GM12878 (cell line): ENCODE results near the gene IL1R2. TPM values are rescaled to one million over a fixed set of nuclear protein-coding genes. Genes with fewer than 3 reads are reported as not detected.

Experiments
- ATAC-seq: fragments of 200-7000 bp; cut with Tn5 transposase; 3 replicates; pipeline ENCODE4 v1.9.1; 2020; ENCODE audit warnings: mild to moderate bottlenecking, moderate library complexity
- BruUV-seq: library from RNA; stranded (reverse); fragments of 400-500 nt; replicated peaks from 2 replicates; lab custom pipeline; 2021; lab: Mats Ljungman, UMichigan
- CTCF ChIA-PET: fragments of 300-600 bp; sonication (Branson Sonifier 250); formaldehyde crosslinking; extraction: SDS; loops from one replicate; lab custom pipeline; 2021; ENCODE audit warnings: inconsistent platforms; lab: Yijun Ruan, JAX
- POLR2A ChIA-PET: fragments of 350-600 bp; formaldehyde crosslinking; extraction: SDS; loops from one replicate; lab custom pipeline; 2021; ENCODE audit warnings: inconsistent platforms; lab: Charles Lee
- RAD21 ChIA-PET: fragments of 300-600 bp; sonication (Branson Sonifier 250); formaldehyde crosslinking; loops from one replicate; lab custom pipeline; 2023; ENCODE audit warnings: antibody characterized with exemption; ENCODE audit not compliant: unreplicated experiment; lab: Charles Lee
- SMC1A ChIA-PET: fragments of 300-600 bp; sonication (Branson Sonifier 250); formaldehyde crosslinking; loops from one replicate; lab custom pipeline; 2023; ENCODE audit not compliant: unreplicated experiment, uncharacterized antibody; lab: Charles Lee
- DNase-seq: peaks from one replicate; pipeline ENCODE4 v3.0.0-alpha.2; 2011; ENCODE audit warnings: low read depth, low spot score
- FAIRE-seq: peaks from 3 replicates; lab custom pipeline; 2011; peaks lifted over from hg19 to GRCh38; lab: Jason Lieb, UNC
- H2AFZ ChIP-seq: 2 replicates; pipeline ENCODE4 v1.6.0; 2011; ENCODE audit warnings: low read depth, low read length, control low read depth; ENCODE audit not compliant: control insufficient read depth
- H3K27ac ChIP-seq: 2 replicates; pipeline ENCODE4 v1.5.1; 2011; ENCODE audit warnings: control low read depth; ENCODE audit not compliant: control insufficient read depth, insufficient read depth
- H3K27me3 ChIP-seq, 2 experiments: replicated peaks in 1 of 2; 2 replicates each; pipeline versions ENCODE4 v1.6.0 to v1.6.1; 2011; ENCODE audit warnings: low read length in 1 of 2; ENCODE audit not compliant: control insufficient read depth in 2 of 2, insufficient read depth in 2 of 2
- H3K36me3 ChIP-seq, 2 experiments: 2 replicates each; pipeline ENCODE4 v1.5.1; 2011; ENCODE audit warnings: low read length in 1 of 2; ENCODE audit not compliant: control insufficient read depth in 2 of 2, insufficient read depth in 2 of 2
- H3K4me1 ChIP-seq: 2 replicates; pipeline ENCODE4 v1.6.1; 2011; ENCODE audit warnings: mild to moderate bottlenecking, low read length, moderate library complexity, mixed read lengths; ENCODE audit not compliant: control insufficient read depth, insufficient read depth
- H3K4me2 ChIP-seq: 2 replicates; pipeline ENCODE4 v1.6.0; 2011; ENCODE audit warnings: control low read depth; ENCODE audit not compliant: control insufficient read depth, insufficient read depth
- H3K4me3 ChIP-seq: fragments of 200-600 bp; sonication (generic); 2 replicates; pipeline ENCODE4 v1.5.1; 2016
- H3K79me2 ChIP-seq: 2 replicates; pipeline ENCODE4 v1.6.0; 2011; ENCODE audit warnings: low read length; ENCODE audit not compliant: control insufficient read depth, insufficient read depth
- H3K9ac ChIP-seq: 2 replicates; pipeline ENCODE4 v1.8.0; 2011; ENCODE audit warnings: low read length, control low read depth, mixed read lengths; ENCODE audit not compliant: control insufficient read depth, insufficient read depth
- H3K9me3 ChIP-seq: replicated peaks from 3 replicates; pipeline ENCODE4 v1.5.1; 2011; ENCODE audit warnings: mild to moderate bottlenecking, low read length; ENCODE audit not compliant: control insufficient read depth, insufficient read depth
- H4K20me1 ChIP-seq: 2 replicates; pipeline ENCODE4 v1.6.0; 2011; ENCODE audit not compliant: control insufficient read depth, insufficient read depth
- CHD1 ChIP-seq: IDR thresholded peaks from 2 replicates; pipeline ENCODE4 v1.6.1; 2012; ENCODE audit warnings: low read depth, low read length, improper control_type of control experiment
- HCFC1 ChIP-seq: fragments of 150-350 bp; IDR thresholded peaks from 2 replicates; pipeline ENCODE4 v1.6.1; 2014; ENCODE audit warnings: low read length
- NRF1 ChIP-seq: conservative IDR thresholded peaks from 2 replicates; pipeline ENCODE4 v1.6.1; 2011; ENCODE audit warnings: mild to moderate bottlenecking, low read depth, low read length, improper control_type of control experiment
- SMAD1 ChIP-seq: fragments of 450-650 bp; IDR thresholded peaks from 2 replicates; pipeline ENCODE4 v1.6.1; 2018; ENCODE audit warnings: mild to moderate bottlenecking, low read depth; ENCODE audit not compliant: partially characterized antibody
- WGBS: methylation state at CpG from one replicate; pipeline ENCODE4 v1.1.6; 2016; ENCODE audit warnings: low lambda C conversion rate; ENCODE audit not compliant: insufficient replicate concordance, insufficient coverage; ENCODE audit errors: missing lambda C conversion rate; 5-methylcytosine and 5-hydroxymethylcytosine counted together
- in situ Hi-C: fragments of 300-500 bp; cut with MboI; formaldehyde crosslinking; loops from 9 replicates; pipeline ENCODE4 v1.14.3; 2018; ENCODE audit warnings: mixed read lengths
- intact Hi-C: fragments of 100-400 bp; cut with micrococcal nuclease; formaldehyde crosslinking; loops from one replicate; pipeline ENCODE4 v1.14.2; 2022; ENCODE audit not compliant: unreplicated experiment
- polyA plus RNA-seq, 11 experiments: library from polyadenylated mRNA; depleted of rRNA in 4 of 11; unstranded in 6 of 11; stranded (reverse) in 5 of 11; fragments of >200 nt; fragmentation: Nextera tagmentation in 4 of 11; fragmentation: Illumina TruSeq in 1 of 11; extraction: Ambion mirVana in 4 of 11; extraction: Trizol in 1 of 11; gene quantifications; 1 replicate in 1 of 11; 2 replicates in 10 of 11; pipeline versions ENCODE4 v1.2.1 to v1.2.3, GENCODE V29; 2011 to 2016; ENCODE audit warnings: inconsistent platforms in 2 of 11, missing spikeins in 2 of 11, low read depth in 1 of 11
- total RNA-seq, 4 experiments: library from RNA; depleted of rRNA in 3 of 4; stranded (reverse); fragments of >200 nt in 3 of 4; fragmentation: Illumina TruSeq in 1 of 4; extraction: Trizol in 1 of 4; gene quantifications; 2 replicates each; pipeline versions ENCODE4 v1.2.1 to v1.2.3, GENCODE V29; 2013 to 2021
- TF ChIP-seq, protein P1 (sequence below): fragments of 450-650 bp; IDR thresholded peaks from 2 replicates; pipeline ENCODE4 v1.6.1; 2017; ENCODE audit warnings: mild to moderate bottlenecking, low read depth, inconsistent platforms; ENCODE audit not compliant: poor library complexity, severe bottlenecking
- TF ChIP-seq, protein P2 (sequence below): IDR thresholded peaks from 2 replicates; pipeline ENCODE4 v1.6.1; 2012; ENCODE audit warnings: low read depth, low read length, improper control_type of control experiment
- TF ChIP-seq, protein P3 (sequence below): fragments of 450-650 bp; IDR thresholded peaks from 2 replicates; pipeline ENCODE4 v1.6.1; 2016; ENCODE audit warnings: mild to moderate bottlenecking, moderate library complexity, borderline replicate concordance
- TF ChIP-seq, protein P4 (sequence below): fragments of 450-650 bp; formaldehyde crosslinking; IDR thresholded peaks from 2 replicates; pipeline ENCODE4 v1.5.0; 2022; ENCODE audit warnings: mild to moderate bottlenecking, missing genetic modification characterization
- TF ChIP-seq, protein P5 (sequence below): fragments of 450-650 bp; IDR thresholded peaks from 2 replicates; pipeline ENCODE4 v1.6.1; 2018; ENCODE audit warnings: mild to moderate bottlenecking, low read depth, moderate library complexity; ENCODE audit not compliant: partially characterized antibody

The IL1R2 gene
- total and polyA plus RNA-seq, 10 of the 15 experiments (the other 5 are each of a cell fraction or from before 2014, with no cell fraction given): 0.44 to 6.4 (median 0.62) TPM

DNA sequence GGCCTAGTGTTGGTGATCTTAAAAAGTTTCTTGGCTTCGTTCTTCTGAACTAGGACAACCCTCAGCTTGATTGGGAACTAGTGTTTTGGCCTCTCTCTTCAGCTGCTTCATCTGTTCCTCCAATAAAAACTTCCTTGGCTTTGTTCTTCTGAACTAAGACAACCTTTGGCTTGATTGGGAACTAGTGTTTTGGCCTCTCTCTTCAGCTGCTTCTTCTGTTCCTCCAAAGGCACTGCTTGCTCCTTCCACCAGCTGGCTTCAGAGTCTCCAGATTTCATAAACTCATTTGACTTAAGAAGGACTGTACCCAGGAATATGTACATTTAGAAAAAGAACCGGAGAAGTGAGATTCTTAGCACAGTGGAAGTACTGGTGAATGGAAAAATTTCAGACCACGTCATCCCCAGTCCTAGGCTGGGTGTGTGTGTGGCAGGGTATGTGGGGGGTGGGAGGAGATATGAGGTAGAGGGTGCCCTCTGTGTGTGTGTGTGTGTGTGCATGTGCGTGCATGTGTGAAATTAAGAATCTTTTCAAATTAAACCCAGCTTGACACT is 20.4 kb downstream of the IL1R2 start:
- peaks cover 3% of the 10 kb centered on the region; the same call in 1 of the 2 replicates for H3K4me1 ChIP-seq
- no peaks in the 10 kb centered on the region for H3K79me2 ChIP-seq
- H3K27me3 ChIP-seq: no peaks in the 10 kb centered on the region
- POLR2A ChIA-PET: interaction anchor here (1.6 kb wide), 1 partner anchor 228 kb away, joined by 5 read pairs; no protein-coding TSS in a partner anchor
- 35% methylated on average over 4 of the region's 4 CpGs for WGBS
- SMC1A ChIA-PET: interaction anchor here (1.5 to 5.0 kb wide), 6 partner anchors 8 to 229 kb away, joined by 3 to 34 read pairs (median 19); no protein-coding TSS in a partner anchor
- peaks cover 7% of the 10 kb centered on the region; the same call in 1 of the 3 replicates for H3K9me3 ChIP-seq
- H3K4me2 ChIP-seq: no peak overlapping the region
- H3K36me3 ChIP-seq: no peaks in the 10 kb centered on the region
- no peak for DNase-seq
- no peaks in the 10 kb centered on the region for H4K20me1 ChIP-seq
- in situ Hi-C loops (no loop called here), intact Hi-C loops (no loop called here)
- no peak for ATAC-seq
- CTCF ChIA-PET: interaction anchor here (0.8 to 14.8 kb wide), 13 partner anchors 8 to 431 kb away, joined by 3 to 166 read pairs (median 6); no protein-coding TSS in a partner anchor
- no peak overlapping the region for H3K4me3 ChIP-seq
- no peak overlapping the region for H3K27ac ChIP-seq
- RAD21 ChIA-PET: interaction anchor here (1.9 to 3.9 kb wide), 2 partner anchors 128 to 228 kb away, joined by 7 to 24 read pairs; no protein-coding TSS in a partner anchor
- no peak overlapping the region for H3K9ac ChIP-seq
- no peak overlapping the region for H2AFZ ChIP-seq
- no TSS peak for BruUV-seq
- no peak for FAIRE-seq
- TF ChIP-seq NRF1: no peak
- TF ChIP-seq SMAD1: no peak
- TF ChIP-seq, protein P1, sequence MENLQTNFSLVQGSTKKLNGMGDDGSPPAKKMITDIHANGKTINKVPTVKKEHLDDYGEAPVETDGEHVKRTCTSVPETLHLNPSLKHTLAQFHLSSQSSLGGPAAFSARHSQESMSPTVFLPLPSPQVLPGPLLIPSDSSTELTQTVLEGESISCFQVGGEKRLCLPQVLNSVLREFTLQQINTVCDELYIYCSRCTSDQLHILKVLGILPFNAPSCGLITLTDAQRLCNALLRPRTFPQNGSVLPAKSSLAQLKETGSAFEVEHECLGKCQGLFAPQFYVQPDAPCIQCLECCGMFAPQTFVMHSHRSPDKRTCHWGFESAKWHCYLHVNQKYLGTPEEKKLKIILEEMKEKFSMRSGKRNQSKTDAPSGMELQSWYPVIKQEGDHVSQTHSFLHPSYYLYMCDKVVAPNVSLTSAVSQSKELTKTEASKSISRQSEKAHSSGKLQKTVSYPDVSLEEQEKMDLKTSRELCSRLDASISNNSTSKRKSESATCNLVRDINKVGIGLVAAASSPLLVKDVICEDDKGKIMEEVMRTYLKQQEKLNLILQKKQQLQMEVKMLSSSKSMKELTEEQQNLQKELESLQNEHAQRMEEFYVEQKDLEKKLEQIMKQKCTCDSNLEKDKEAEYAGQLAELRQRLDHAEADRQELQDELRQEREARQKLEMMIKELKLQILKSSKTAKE: no peak
- TF ChIP-seq, protein P2, sequence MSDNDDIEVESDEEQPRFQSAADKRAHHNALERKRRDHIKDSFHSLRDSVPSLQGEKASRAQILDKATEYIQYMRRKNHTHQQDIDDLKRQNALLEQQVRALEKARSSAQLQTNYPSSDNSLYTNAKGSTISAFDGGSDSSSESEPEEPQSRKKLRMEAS: no peak
- no peak for TF ChIP-seq HCFC1
- TF ChIP-seq, protein P3, sequence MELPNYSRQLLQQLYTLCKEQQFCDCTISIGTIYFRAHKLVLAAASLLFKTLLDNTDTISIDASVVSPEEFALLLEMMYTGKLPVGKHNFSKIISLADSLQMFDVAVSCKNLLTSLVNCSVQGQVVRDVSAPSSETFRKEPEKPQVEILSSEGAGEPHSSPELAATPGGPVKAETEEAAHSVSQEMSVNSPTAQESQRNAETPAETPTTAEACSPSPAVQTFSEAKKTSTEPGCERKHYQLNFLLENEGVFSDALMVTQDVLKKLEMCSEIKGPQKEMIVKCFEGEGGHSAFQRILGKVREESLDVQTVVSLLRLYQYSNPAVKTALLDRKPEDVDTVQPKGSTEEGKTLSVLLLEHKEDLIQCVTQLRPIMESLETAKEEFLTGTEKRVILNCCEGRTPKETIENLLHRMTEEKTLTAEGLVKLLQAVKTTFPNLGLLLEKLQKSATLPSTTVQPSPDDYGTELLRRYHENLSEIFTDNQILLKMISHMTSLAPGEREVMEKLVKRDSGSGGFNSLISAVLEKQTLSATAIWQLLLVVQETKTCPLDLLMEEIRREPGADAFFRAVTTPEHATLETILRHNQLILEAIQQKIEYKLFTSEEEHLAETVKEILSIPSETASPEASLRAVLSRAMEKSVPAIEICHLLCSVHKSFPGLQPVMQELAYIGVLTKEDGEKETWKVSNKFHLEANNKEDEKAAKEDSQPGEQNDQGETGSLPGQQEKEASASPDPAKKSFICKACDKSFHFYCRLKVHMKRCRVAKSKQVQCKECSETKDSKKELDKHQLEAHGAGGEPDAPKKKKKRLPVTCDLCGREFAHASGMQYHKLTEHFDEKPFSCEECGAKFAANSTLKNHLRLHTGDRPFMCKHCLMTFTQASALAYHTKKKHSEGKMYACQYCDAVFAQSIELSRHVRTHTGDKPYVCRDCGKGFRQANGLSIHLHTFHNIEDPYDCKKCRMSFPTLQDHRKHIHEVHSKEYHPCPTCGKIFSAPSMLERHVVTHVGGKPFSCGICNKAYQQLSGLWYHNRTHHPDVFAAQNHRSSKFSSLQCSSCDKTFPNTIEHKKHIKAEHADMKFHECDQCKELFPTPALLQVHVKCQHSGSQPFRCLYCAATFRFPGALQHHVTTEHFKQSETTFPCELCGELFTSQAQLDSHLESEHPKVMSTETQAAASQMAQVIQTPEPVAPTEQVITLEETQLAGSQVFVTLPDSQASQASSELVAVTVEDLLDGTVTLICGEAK: no peak
- TF ChIP-seq, protein P4, sequence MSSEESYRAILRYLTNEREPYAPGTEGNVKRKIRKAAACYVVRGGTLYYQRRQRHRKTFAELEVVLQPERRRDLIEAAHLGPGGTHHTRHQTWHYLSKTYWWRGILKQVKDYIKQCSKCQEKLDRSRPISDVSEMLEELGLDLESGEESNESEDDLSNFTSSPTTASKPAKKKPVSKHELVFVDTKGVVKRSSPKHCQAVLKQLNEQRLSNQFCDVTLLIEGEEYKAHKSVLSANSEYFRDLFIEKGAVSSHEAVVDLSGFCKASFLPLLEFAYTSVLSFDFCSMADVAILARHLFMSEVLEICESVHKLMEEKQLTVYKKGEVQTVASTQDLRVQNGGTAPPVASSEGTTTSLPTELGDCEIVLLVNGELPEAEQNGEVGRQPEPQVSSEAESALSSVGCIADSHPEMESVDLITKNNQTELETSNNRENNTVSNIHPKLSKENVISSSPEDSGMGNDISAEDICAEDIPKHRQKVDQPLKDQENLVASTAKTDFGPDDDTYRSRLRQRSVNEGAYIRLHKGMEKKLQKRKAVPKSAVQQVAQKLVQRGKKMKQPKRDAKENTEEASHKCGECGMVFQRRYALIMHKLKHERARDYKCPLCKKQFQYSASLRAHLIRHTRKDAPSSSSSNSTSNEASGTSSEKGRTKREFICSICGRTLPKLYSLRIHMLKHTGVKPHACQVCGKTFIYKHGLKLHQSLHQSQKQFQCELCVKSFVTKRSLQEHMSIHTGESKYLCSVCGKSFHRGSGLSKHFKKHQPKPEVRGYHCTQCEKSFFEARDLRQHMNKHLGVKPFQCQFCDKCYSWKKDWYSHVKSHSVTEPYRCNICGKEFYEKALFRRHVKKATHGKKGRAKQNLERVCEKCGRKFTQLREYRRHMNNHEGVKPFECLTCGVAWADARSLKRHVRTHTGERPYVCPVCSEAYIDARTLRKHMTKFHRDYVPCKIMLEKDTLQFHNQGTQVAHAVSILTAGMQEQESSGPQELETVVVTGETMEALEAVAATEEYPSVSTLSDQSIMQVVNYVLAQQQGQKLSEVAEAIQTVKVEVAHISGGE: no peak
- TF ChIP-seq CHD1: no peak
- TF ChIP-seq, protein P5, sequence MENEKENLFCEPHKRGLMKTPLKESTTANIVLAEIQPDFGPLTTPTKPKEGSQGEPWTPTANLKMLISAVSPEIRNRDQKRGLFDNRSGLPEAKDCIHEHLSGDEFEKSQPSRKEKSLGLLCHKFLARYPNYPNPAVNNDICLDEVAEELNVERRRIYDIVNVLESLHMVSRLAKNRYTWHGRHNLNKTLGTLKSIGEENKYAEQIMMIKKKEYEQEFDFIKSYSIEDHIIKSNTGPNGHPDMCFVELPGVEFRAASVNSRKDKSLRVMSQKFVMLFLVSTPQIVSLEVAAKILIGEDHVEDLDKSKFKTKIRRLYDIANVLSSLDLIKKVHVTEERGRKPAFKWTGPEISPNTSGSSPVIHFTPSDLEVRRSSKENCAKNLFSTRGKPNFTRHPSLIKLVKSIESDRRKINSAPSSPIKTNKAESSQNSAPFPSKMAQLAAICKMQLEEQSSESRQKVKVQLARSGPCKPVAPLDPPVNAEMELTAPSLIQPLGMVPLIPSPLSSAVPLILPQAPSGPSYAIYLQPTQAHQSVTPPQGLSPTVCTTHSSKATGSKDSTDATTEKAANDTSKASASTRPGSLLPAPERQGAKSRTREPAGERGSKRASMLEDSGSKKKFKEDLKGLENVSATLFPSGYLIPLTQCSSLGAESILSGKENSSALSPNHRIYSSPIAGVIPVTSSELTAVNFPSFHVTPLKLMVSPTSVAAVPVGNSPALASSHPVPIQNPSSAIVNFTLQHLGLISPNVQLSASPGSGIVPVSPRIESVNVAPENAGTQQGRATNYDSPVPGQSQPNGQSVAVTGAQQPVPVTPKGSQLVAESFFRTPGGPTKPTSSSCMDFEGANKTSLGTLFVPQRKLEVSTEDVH: no peak
